ENCODE results near the gene UBE2G1. TPM values are rescaled to one million over a fixed set of nuclear protein-coding genes. Genes with fewer than 3 reads are reported as not detected.

UBE2G1 gene
- total and polyA plus RNA-seq, 4 donors, result 8.0 to 47.5 (median 34.4) TPM

GRCh38 chr17:4267402-4267801 lies 99.1 kb downstream of the UBE2G1 start:
- no peak overlapping the region for H3K9ac ChIP-seq (ENCODE audit: insufficient read depth in 1 of 2, low read length in 2 of 2)
- peaks cover 2 to 12% (median 9%) of the 10 kb centered on the region in 4 donors for H3K36me3 ChIP-seq (ENCODE audit: control insufficient read depth in 4 of 4, insufficient read depth in 4 of 4, low read length in 4 of 4)
- 93 to 97% methylated on average over 8 of the region's 8 CpGs for WGBS, 2 donors
- DNase-seq (no peak), ATAC-seq (ENCODE audit: insufficient read depth, low FRiP score) (no peak)
- peaks cover 0 to 15% (median 8%) of the 10 kb centered on the region in 5 donors for H3K4me1 ChIP-seq (ENCODE audit: control insufficient read depth in 5 of 5, insufficient read depth in 5 of 5, low read length in 5 of 5)
- no peak overlapping the region for H3K27ac ChIP-seq (ENCODE audit: low read depth in 1 of 2, low read length in 1 of 2)
- H3K9me3 ChIP-seq (ENCODE audit: control insufficient read depth in 4 of 4, insufficient read depth in 3 of 4, low read length in 3 of 4), result no peaks in the 10 kb centered on the region
- no peak overlapping the region for H3K4me3 ChIP-seq
- TF ChIP-seq, protein P1, sequence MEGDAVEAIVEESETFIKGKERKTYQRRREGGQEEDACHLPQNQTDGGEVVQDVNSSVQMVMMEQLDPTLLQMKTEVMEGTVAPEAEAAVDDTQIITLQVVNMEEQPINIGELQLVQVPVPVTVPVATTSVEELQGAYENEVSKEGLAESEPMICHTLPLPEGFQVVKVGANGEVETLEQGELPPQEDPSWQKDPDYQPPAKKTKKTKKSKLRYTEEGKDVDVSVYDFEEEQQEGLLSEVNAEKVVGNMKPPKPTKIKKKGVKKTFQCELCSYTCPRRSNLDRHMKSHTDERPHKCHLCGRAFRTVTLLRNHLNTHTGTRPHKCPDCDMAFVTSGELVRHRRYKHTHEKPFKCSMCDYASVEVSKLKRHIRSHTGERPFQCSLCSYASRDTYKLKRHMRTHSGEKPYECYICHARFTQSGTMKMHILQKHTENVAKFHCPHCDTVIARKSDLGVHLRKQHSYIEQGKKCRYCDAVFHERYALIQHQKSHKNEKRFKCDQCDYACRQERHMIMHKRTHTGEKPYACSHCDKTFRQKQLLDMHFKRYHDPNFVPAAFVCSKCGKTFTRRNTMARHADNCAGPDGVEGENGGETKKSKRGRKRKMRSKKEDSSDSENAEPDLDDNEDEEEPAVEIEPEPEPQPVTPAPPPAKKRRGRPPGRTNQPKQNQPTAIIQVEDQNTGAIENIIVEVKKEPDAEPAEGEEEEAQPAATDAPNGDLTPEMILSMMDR (IDR thresholded peaks at IDR 0.05; ENCODE audit: control extremely low read depth, extremely low read depth), result no peak
- no peaks in the 10 kb centered on the region for H3K27me3 ChIP-seq (ENCODE audit: control insufficient read depth in 3 of 3, insufficient read depth in 3 of 3, low read length in 2 of 3)

DNA sequence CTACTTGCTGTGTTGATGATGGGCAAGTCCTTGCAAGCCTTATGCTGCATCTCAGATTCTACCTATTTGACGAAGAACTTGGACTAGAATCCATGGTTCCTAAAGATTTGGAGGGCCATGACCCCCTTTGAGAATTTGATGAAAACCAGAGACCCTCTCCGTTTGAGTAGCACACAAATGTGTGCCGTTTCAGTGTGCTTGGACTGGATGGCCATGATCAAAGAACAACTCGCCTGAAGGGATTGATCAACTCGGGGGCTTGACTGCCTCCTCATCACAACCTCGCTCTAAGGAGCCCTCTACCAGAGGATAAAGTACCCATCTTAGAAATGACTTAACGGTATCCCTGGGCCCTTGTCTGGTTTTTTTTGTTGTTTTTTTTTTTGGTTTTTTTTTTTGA lies 99.9 kb downstream of the UBE2G1 start:
- H3K9ac ChIP-seq (ENCODE audit: insufficient read depth in 1 of 2, low read length in 2 of 2), result no peak overlapping the region

DNA sequence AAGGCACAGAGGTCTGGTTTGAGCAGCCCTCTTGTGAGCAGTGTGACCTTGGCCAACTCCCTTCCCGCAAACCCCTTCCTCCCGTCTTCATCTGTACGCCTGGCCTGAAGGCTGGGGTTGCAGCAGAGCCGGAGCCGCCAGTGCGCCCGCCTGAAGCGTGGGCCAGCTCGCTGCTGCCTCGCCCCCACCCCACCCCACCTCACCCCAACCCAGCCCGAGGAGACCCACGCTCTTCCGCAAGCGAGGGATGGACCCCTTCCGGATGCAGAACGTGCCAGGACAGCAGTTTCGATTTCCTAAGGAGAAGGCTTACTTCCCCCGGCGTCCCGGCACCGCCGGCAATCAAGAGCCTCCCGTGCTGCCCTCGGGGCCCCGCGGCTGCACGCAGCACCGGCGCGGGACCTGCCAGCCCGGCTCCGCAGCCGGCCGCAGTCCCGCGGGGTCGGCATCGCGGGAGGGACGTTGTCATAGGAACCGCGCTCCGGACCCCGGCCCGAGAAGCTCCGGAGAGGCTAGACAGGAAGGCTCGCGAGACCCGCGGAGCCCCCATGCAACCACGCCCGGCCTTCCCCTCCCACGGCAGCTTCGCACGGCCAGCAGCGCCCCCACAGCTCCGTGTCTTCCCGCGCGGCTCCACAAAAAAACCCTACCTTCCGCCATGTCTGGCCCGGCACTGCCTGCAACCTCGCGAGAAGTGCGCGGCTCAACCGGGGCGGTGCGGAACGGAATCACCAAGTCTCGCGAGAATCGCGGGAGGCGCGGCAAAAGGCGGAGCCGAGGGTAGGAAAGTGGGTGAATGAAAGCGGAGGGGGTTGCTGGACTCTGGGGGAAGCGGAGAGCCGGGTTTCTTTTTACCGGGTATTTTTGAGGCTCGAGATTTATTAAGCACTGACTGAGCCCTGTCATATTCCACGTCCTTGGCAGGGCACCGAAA lies 102.9 kb downstream of the UBE2G1 start, which contains the start of gene ANKFY1:
ANKFY1 (minus strand) TSS at position 698 of the 934 bp plus-strand sequence; CDS start at position 660, 38 bp downstream.
- DNase-seq (peak; percentile 97 to 98 (median 98)), ATAC-seq (ENCODE audit: insufficient read depth, low FRiP score) (peak; percentile 97)
- Histone ChIP-seq H3K9me3 (ENCODE audit: control insufficient read depth in 4 of 4, insufficient read depth in 3 of 4, low read length in 3 of 4) (peaks cover 0 to 8% (median under 1%) of the 10 kb centered on the region in 4 donors), H3K36me3 (ENCODE audit: control insufficient read depth in 4 of 4, insufficient read depth in 4 of 4, low read length in 4 of 4) (peaks cover 2 to 15% (median 13%) of the 10 kb centered on the region in 4 donors), H3K9ac (ENCODE audit: insufficient read depth in 1 of 2, low read length in 2 of 2) (peak within 1 kb of the TSS; percentile 71 to 85), H3K27me3 (ENCODE audit: control insufficient read depth in 3 of 3, insufficient read depth in 3 of 3, low read length in 2 of 3) (no peaks in the 10 kb centered on the region), H3K4me3 (peak within 1 kb of the TSS; percentile 96), H3K4me1 (ENCODE audit: control insufficient read depth in 5 of 5, insufficient read depth in 5 of 5, low read length in 5 of 5) (peaks cover 0 to 17% (median 8%) of the 10 kb centered on the region in 5 donors), H3K27ac (ENCODE audit: low read depth in 1 of 2, low read length in 1 of 2) (peak within 1 kb of the TSS; percentile 93 to 95)
- WGBS, 2 donors, result 0 to 1% methylated on average over 58 to 85 of the region's 85 CpGs
- TF ChIP-seq, protein P1 (IDR thresholded peaks at IDR 0.05; ENCODE audit: control extremely low read depth, extremely low read depth), result no peak

More for the DNA sequence above, 99.9 kb downstream of the UBE2G1 start:
- Histone ChIP-seq H3K36me3 (ENCODE audit: control insufficient read depth in 4 of 4, insufficient read depth in 4 of 4, low read length in 4 of 4) (peaks cover 2 to 12% (median 8%) of the 10 kb centered on the region in 4 donors), H3K27ac (ENCODE audit: low read depth in 1 of 2, low read length in 1 of 2) (no peak overlapping the region), H3K4me1 (ENCODE audit: control insufficient read depth in 5 of 5, insufficient read depth in 5 of 5, low read length in 5 of 5) (peaks cover 0 to 15% (median 12%) of the 10 kb centered on the region in 5 donors), H3K4me3 (no peak overlapping the region), H3K27me3 (ENCODE audit: control insufficient read depth in 3 of 3, insufficient read depth in 3 of 3, low read length in 2 of 3) (no peaks in the 10 kb centered on the region), H3K9me3 (ENCODE audit: control insufficient read depth in 4 of 4, insufficient read depth in 3 of 4, low read length in 3 of 4) (no peaks in the 10 kb centered on the region)
- ATAC-seq (ENCODE audit: insufficient read depth, low FRiP score) (no peak), DNase-seq (no peak)
- TF ChIP-seq, protein P1 (IDR thresholded peaks at IDR 0.05; ENCODE audit: control extremely low read depth, extremely low read depth), result no peak
- WGBS, 2 donors, result 82 to 94% methylated on average over 7 of the region's 7 CpGs

Data from lung (tissue), 12 donors.